Right lobe of liver (tissue), 4 donors: ENCODE data around the gene PRPS2.

Experiments used
- CTCF ChIP-seq, 4 donors: fragments of 200-600 bp in 3 of 4; fragments of 450-650 bp in 1 of 4; IDR thresholded peaks; one replicate each; pipeline versions ENCODE4 v1.5.1 to v1.8.0; 2016 to 2022; ENCODE audit warnings: antibody characterized with exemption in 4 of 4, mild to moderate bottlenecking in 2 of 4
- POLR2A ChIP-seq: fragments of 450-650 bp; IDR thresholded peaks from one replicate; pipeline ENCODE4 v1.6.1; 2017; ENCODE audit warnings: antibody characterized with exemption, mild to moderate bottlenecking
- donor health status: DM: no; HTN: no; CAD: no.
- donor health status: DM: no; HTN: no; CAD: no.
- donor health status: DM: no; HTN: yes; CAD: no.

- no peak for TF ChIP-seq CTCF (IDR thresholded peaks at IDR 0.05)
- TF ChIP-seq POLR2A, result no peak
These were observed 52.6 kb downstream of the PRPS2 start for GRCh38 chrX:12843668-12844279.
